Endothelial cell (in vitro differentiated cells): ENCODE measurements around the gene TMEM238L. TPM values are rescaled to one million over a fixed set of nuclear protein-coding genes. Genes with fewer than 3 reads are reported as not detected.

Source experiments
- DNase-seq: peaks from one replicate; pipeline ENCODE4 v3.0.0; 2021; ENCODE audit warnings: low spot score
- H3K27ac Mint-ChIP-seq: one replicate; pipeline ENCODE4 v1.8.0; 2021; ENCODE audit warnings: mixed read lengths, inconsistent platforms; ENCODE audit not compliant: unreplicated experiment
- H3K27me3 Mint-ChIP-seq: one replicate; pipeline ENCODE4 v1.8.0; 2021; ENCODE audit warnings: mild to moderate bottlenecking, moderate library complexity, mixed read lengths, inconsistent platforms; ENCODE audit not compliant: unreplicated experiment
- H3K36me3 Mint-ChIP-seq: one replicate; pipeline ENCODE4 v1.8.0; 2021; ENCODE audit warnings: mild to moderate bottlenecking, low read depth, mixed read lengths, inconsistent platforms; ENCODE audit not compliant: unreplicated experiment
- H3K4me1 Mint-ChIP-seq: one replicate; pipeline ENCODE4 v1.8.0; 2021; ENCODE audit warnings: mild to moderate bottlenecking, mixed read lengths, inconsistent platforms; ENCODE audit not compliant: unreplicated experiment
- H3K4me3 Mint-ChIP-seq: one replicate; pipeline ENCODE4 v1.8.0; 2021; ENCODE audit warnings: mild to moderate bottlenecking, mixed read lengths, inconsistent platforms; ENCODE audit not compliant: unreplicated experiment
- H3K9me3 Mint-ChIP-seq: one replicate; pipeline ENCODE4 v1.8.0; 2021; ENCODE audit warnings: mixed read lengths, inconsistent platforms; ENCODE audit not compliant: unreplicated experiment
- CTCF ChIP-seq: fragments of 200-600 bp; sonication (generic); IDR thresholded peaks from one replicate; pipeline ENCODE4 v1.5.0; 2021; ENCODE audit warnings: antibody characterized with exemption; ENCODE audit not compliant: unreplicated experiment
- total RNA-seq: library from RNA; stranded (reverse); fragmentation: NEBNext Ultra II Directional; extraction: Animal tissue kit (Norgen Biotek cat#: 25700); gene quantifications from one replicate; pipeline ENCODE4 v1.2.1, GENCODE V29; 2021; ENCODE audit not compliant: unreplicated experiment

TMEM238L gene
- total RNA-seq, 1 donor from 2014 or later: not detected

DNA sequence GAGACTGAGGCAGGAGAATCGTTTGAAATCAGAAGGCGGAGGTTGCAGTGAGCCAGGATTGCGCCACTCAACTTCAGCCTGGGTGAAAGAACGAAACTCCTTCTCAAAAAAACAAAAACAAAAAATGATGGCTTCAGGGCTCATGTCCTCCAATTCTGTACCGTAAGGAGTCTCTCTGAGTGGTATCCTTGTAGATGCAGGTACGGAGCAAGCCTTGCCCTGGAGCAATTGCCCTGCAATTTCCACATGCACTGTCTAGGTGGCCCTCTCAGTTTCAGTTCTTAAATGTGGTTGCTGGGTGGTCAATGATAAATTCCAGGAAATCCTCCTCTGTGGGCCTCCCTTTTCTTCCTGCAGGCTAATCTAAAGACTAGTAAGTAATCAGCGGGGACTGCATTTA is 10.6 kb downstream of the TMEM238L start:
- no peak for DNase-seq
- Mint-ChIP-seq H3K27me3 (no peaks in the 10 kb centered on the region), H3K4me1 (no peaks in the 10 kb centered on the region), H3K4me3 (no peak overlapping the region), H3K9me3 (no peaks in the 10 kb centered on the region), H3K27ac (no peak overlapping the region), H3K36me3 (no peaks in the 10 kb centered on the region)
- TF ChIP-seq CTCF: no peak

DNA sequence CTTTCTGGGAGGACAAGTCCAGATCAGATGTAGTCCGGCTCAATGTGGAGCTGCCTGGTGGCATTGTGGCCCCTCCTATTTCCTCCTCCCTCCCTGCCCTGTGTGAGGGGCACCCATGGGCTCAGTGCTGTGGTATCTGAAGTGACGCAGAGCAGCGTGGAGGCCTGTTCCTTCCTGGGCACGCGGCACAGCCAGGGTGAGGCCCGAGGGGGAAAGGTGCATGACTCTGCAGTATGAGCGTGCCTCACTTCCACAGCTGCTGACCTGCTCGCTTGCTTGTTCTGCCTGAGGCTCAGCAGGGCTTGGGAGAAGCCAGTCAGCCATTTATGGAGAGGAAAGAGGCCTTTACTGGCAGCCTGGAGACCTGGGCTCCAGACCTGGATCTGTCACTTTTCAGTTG is 11.7 kb downstream of the TMEM238L start:
- Mint-ChIP-seq H3K27ac (no peak overlapping the region), H3K36me3 (no peaks in the 10 kb centered on the region), H3K4me1 (no peaks in the 10 kb centered on the region), H3K27me3 (no peaks in the 10 kb centered on the region), H3K4me3 (no peak overlapping the region), H3K9me3 (no peaks in the 10 kb centered on the region)
- no peak for TF ChIP-seq CTCF
- no peak for DNase-seq

DNA sequence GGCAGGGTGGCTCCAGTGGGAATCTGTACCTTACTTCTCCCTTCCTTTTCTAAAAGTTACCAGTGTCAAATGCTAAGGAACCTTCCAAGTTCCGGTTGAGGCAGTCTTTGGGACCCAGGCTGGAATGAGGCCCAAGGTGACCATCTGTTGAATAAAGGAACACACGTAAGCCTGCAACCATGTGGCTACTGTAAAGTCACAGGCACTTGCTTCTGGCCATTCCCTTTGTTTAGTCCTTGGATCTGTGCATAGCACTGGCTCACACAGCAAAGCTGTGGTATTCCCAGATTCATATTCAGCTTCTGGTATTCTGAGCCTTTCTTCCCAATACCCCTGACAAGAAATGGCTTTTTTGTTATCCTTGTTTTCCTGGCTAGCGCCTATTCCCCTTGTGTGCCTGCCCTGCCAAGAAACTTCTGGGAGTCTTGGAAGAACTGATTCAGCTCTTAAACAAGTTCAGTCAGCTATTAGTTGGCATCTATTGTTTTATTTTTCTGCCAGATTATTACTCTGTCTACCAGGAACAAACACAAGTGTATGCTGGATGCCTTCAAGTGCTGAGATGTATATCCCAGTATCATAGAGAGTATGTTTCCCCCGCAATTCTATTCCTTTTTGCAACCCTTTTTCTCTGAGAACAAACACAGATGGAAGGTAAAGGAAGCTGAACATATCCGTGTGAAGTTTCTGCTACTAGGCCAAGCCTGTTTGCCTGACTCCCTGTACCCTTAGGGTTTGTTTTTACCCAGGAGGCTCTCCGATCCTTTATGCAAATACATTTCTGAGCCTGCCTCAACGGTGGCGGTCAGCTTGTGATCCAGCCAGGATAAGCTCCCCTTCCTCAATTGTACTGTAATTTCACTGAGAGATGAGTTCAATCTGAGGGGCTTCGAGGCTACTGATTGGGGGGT is 13.2 kb downstream of the TMEM238L start:
- DNase-seq: no peak
- Mint-ChIP-seq H3K4me1 (no peaks in the 10 kb centered on the region), H3K36me3 (no peaks in the 10 kb centered on the region), H3K27me3 (no peaks in the 10 kb centered on the region), H3K4me3 (no peak overlapping the region), H3K9me3 (no peaks in the 10 kb centered on the region), H3K27ac (no peak overlapping the region)
- TF ChIP-seq CTCF: no peak

GRCh38 chr17:10789694-10790271 is 14.1 kb downstream of the TMEM238L start:
- H3K4me1 Mint-ChIP-seq: no peaks in the 10 kb centered on the region
- no peak overlapping the region for H3K4me3 Mint-ChIP-seq
- no peaks in the 10 kb centered on the region for H3K27me3 Mint-ChIP-seq
- H3K27ac Mint-ChIP-seq: no peak overlapping the region
- no peak for TF ChIP-seq CTCF
- no peak for DNase-seq
- no peaks in the 10 kb centered on the region for H3K9me3 Mint-ChIP-seq
- H3K36me3 Mint-ChIP-seq: no peaks in the 10 kb centered on the region
